Tibial artery (tissue), 4 donors: ENCODE measurements around the gene ENKUR.

ENCODE experiments used
- DNase-seq, 2 donors: peaks; one replicate each; pipeline ENCODE4 v3.0.0-alpha.2; 2019
- H3K27ac ChIP-seq, 2 donors: fragments of 200-600 bp; sonication (generic) in 1 of 2; 1 replicate in 1 of 2; 2 replicates in 1 of 2; pipeline ENCODE4 v1.5.1; 2018 to 2019; ENCODE audit warnings: mild to moderate bottlenecking in 1 of 2
- H3K27me3 ChIP-seq, 2 donors: fragments of 200-600 bp; sonication (generic) in 1 of 2; one replicate each; pipeline versions ENCODE4 v1.5.1 to v1.6.0; 2016 to 2019
- H3K36me3 ChIP-seq, 3 donors: fragments of 200-600 bp; sonication (generic) in 2 of 3; one replicate each; pipeline ENCODE4 v1.5.1; 2016 to 2019; ENCODE audit warnings: mild to moderate bottlenecking in 2 of 3
- H3K4me1 ChIP-seq, 4 donors: fragments of 200-600 bp; sonication (generic) in 2 of 4; 1 replicate in 3 of 4; 2 replicates in 1 of 4; pipeline ENCODE4 v1.5.1; 2016 to 2019
- H3K4me3 ChIP-seq, 2 donors: fragments of 200-600 bp; sonication (generic) in 1 of 2; 1 replicate in 1 of 2; 2 replicates in 1 of 2; pipeline ENCODE4 v1.5.1; 2018 to 2019; ENCODE audit warnings: mild to moderate bottlenecking in 2 of 2
- H3K9me3 ChIP-seq, 3 donors: fragments of 200-600 bp; sonication (generic) in 1 of 3; one replicate each; pipeline ENCODE4 v1.5.1; 2016 to 2019
- intact Hi-C: fragments of 100-400 bp; cut with DNase I; formaldehyde crosslinking; loops from one replicate; pipeline ENCODE4 v1.15.0; 2023; ENCODE audit warnings: low total_unique reads
- TF ChIP-seq, protein P1 (sequence below), 2 experiments: fragments of 200-600 bp in 1 of 2; fragments of 450-650 bp in 1 of 2; IDR thresholded peaks; one replicate each; pipeline ENCODE4 v1.5.1; 2017 to 2019; ENCODE audit warnings: antibody characterized with exemption in 2 of 2, mild to moderate bottlenecking in 1 of 2, moderate library complexity in 1 of 2

ENKUR gene

DNA sequence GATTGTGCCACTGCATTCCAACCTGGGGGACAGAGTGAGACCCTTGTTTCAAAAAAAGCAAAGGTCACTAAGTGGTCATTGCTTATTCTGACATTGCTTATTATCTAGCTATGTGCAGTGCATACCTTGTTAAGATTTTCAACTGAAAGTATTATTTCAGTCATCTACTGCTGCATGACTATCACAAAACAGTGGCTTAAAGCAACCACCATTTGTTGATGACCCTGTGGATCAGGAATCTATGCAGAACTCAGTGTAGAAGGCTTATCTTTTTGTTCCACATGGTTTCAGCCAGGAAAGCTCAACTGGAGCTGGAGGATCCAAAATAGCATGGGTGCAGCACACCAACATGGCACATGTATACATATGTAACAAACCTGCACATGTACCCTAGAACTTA is 23.6 kb upstream of the ENKUR start:
- Histone ChIP-seq H3K4me3 (no peak overlapping the region), H3K27me3 (no peaks in the 10 kb centered on the region), H3K36me3 (no peaks in the 10 kb centered on the region), H3K9me3 (no peaks in the 10 kb centered on the region), H3K27ac (no peak overlapping the region), H3K4me1 (peaks cover 0 to 8% (median 0%) of the 10 kb centered on the region in 4 donors)
- intact Hi-C loops = no loop called here
- no peak for DNase-seq
- TF ChIP-seq, protein P1, sequence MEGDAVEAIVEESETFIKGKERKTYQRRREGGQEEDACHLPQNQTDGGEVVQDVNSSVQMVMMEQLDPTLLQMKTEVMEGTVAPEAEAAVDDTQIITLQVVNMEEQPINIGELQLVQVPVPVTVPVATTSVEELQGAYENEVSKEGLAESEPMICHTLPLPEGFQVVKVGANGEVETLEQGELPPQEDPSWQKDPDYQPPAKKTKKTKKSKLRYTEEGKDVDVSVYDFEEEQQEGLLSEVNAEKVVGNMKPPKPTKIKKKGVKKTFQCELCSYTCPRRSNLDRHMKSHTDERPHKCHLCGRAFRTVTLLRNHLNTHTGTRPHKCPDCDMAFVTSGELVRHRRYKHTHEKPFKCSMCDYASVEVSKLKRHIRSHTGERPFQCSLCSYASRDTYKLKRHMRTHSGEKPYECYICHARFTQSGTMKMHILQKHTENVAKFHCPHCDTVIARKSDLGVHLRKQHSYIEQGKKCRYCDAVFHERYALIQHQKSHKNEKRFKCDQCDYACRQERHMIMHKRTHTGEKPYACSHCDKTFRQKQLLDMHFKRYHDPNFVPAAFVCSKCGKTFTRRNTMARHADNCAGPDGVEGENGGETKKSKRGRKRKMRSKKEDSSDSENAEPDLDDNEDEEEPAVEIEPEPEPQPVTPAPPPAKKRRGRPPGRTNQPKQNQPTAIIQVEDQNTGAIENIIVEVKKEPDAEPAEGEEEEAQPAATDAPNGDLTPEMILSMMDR (IDR thresholded peaks at IDR 0.05) = no peak

DNA sequence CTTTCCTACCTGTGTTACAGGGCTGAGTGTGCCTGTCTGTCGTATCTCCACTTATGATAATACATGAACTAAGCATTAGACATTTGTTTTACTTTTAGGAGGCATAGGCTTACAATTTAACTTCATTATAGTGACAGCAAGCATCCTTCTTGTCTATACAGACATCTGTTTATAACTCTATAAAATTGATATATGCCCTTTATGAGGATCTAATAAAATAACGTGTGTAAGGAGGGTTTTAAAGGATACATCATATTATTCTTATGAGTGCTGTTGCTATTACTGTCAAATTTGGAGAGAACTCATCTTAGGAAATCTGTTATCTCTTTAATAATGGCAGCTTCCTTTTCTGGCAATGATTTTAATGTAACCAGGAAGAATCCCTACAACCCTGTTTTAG is 22.4 kb upstream of the ENKUR start:
- intact Hi-C loops = no loop called here
- H3K27me3 ChIP-seq = no peaks in the 10 kb centered on the region
- TF ChIP-seq, protein P1 (IDR thresholded peaks at IDR 0.05) = no peak
- no peak overlapping the region for H3K4me3 ChIP-seq
- no peaks in the 10 kb centered on the region for H3K9me3 ChIP-seq
- H3K4me1 ChIP-seq = peaks cover 0 to 10% (median 0%) of the 10 kb centered on the region in 4 donors
- H3K36me3 ChIP-seq = no peaks in the 10 kb centered on the region
- no peak for DNase-seq
- H3K27ac ChIP-seq = no peak overlapping the region

DNA sequence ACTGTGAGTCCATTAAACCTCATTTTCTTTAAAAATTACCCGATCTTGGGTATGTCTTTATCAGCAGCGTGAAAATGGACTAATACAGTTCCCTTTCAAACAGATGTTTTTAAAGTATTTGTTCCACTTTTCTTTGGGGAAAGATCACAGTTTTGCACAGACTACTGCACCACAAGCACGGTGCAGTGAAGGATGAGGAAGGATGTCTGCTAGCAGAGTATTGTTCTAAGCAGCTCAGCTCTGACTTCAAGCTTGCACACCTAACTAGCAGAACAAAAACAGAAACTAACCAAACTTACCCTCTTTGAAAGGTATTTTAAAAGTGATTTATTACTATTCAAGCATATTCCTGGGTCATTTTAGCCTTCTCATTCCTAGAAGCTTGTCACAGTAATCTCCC is 20.4 kb upstream of the ENKUR start:
- no peaks in the 10 kb centered on the region for H3K27me3 ChIP-seq
- H3K9me3 ChIP-seq = no peaks in the 10 kb centered on the region
- no peak overlapping the region for H3K27ac ChIP-seq
- H3K4me3 ChIP-seq = no peak overlapping the region
- intact Hi-C loops = no loop called here
- TF ChIP-seq, protein P1 (IDR thresholded peaks at IDR 0.05) = no peak
- no peak for DNase-seq
- H3K4me1 ChIP-seq = peaks cover 0 to 10% (median 0%) of the 10 kb centered on the region in 4 donors
- no peaks in the 10 kb centered on the region for H3K36me3 ChIP-seq

DNA sequence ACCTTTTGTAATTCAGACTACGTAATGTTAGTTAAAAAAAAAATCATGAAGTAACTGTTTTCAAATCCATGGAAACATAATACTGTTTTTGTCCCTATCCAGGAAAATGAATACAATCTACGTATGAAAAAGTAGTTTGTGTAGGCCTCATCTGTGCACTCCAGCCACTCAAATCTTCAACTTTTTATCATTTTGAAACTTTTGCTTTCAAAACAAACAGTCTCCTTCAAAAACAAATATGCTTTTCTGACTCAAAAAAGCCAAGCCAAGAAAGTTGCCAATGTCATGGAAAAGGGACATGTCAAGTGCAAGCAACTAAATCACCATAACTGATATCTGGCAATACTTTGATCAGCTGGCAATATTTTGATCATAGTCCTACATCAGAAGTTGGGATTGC is 13.6 kb upstream of the ENKUR start:
- H3K27ac ChIP-seq = no peak overlapping the region
- no peaks in the 10 kb centered on the region for H3K36me3 ChIP-seq
- TF ChIP-seq, protein P1 (IDR thresholded peaks at IDR 0.05) = no peak
- H3K4me3 ChIP-seq = no peak overlapping the region
- DNase-seq = no peak
- peaks cover 0 to 2% (median 0%) of the 10 kb centered on the region in 4 donors for H3K4me1 ChIP-seq
- H3K27me3 ChIP-seq = no peaks in the 10 kb centered on the region
- intact Hi-C loops = no loop called here
- no peaks in the 10 kb centered on the region for H3K9me3 ChIP-seq

DNA sequence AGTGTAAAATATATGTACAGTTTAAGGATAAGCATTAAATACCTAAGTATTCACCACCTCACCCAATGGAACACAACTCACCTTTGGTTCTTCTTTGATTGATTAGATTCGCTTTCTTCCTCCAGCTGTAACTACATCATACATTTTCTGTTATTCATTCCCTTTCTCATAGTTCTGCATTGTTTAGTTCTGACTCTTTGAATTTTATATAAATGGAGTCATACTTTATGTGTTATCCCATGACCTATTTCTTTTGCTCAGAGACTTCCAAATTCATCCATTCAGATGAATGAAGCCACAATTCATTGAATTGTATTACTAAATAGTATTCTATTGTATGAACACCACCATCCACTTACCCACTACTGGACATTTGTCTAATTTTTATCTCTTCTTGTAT is 12.8 kb upstream of the ENKUR start:
- no peaks in the 10 kb centered on the region for H3K27me3 ChIP-seq
- no peak overlapping the region for H3K4me3 ChIP-seq
- intact Hi-C loops = no loop called here
- no peaks in the 10 kb centered on the region for H3K36me3 ChIP-seq
- H3K9me3 ChIP-seq = no peaks in the 10 kb centered on the region
- DNase-seq = no peak
- TF ChIP-seq, protein P1 (IDR thresholded peaks at IDR 0.05) = no peak
- H3K27ac ChIP-seq = no peak overlapping the region
- peaks cover 0 to 4% (median 0%) of the 10 kb centered on the region in 4 donors for H3K4me1 ChIP-seq

DNA sequence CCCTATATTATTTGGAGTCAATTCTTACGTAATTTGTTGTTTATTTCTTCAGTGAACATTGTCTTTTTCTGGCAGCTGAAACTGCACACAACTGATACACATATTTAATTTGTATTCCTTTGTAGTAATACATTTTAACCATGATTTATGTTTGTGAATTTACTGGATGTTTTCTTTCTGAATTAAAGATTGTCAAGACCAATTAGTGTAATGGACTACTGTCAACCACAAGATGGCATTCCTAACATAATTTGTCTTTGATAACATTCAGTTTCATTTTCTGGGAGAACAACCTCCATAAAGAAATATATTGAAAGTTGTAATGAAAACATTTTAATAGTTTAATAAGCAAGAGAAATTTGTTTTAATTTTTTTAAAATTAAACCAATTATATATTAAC is 10.5 kb upstream of the ENKUR start:
- H3K9me3 ChIP-seq = no peaks in the 10 kb centered on the region
- intact Hi-C loops = no loop called here
- H3K27ac ChIP-seq = no peak overlapping the region
- TF ChIP-seq, protein P1 (IDR thresholded peaks at IDR 0.05) = no peak
- no peak overlapping the region for H3K4me3 ChIP-seq
- H3K27me3 ChIP-seq = no peaks in the 10 kb centered on the region
- no peaks in the 10 kb centered on the region for H3K36me3 ChIP-seq
- H3K4me1 ChIP-seq = peaks cover 0 to 5% (median 0%) of the 10 kb centered on the region in 4 donors
- no peak for DNase-seq
